Parathyroid adenoma (tissue), 2 donors: ENCODE results near the gene DUS1L.

Experiments
- H2AFZ ChIP-seq: fragments of 300-600 bp; sonication (generic); one replicate; pipeline ENCODE4 v1.7.0; 2017; ENCODE audit warnings: antibody characterized with exemption, mild to moderate bottlenecking
- H3K27ac ChIP-seq: fragments of 300-600 bp; sonication (generic); one replicate; pipeline ENCODE4 v1.7.0; 2017
- H3K27me3 ChIP-seq: fragments of 300-600 bp; sonication (generic); one replicate; pipeline ENCODE4 v1.7.0; 2017; ENCODE audit warnings: low read length; ENCODE audit not compliant: control insufficient read depth, insufficient read depth
- H3K36me3 ChIP-seq: fragments of 300-600 bp; sonication (generic); one replicate; pipeline ENCODE4 v1.7.0; 2017; ENCODE audit warnings: low read length; ENCODE audit not compliant: control insufficient read depth, insufficient read depth
- H3K4me1 ChIP-seq: fragments of 300-600 bp; sonication (generic); one replicate; pipeline ENCODE4 v1.7.0; 2017; ENCODE audit warnings: control low read depth
- H3K4me2 ChIP-seq: fragments of 300-600 bp; sonication (generic); one replicate; pipeline ENCODE4 v1.7.0; 2017; ENCODE audit warnings: low read length
- H3K4me3 ChIP-seq: fragments of 300-600 bp; sonication (generic); one replicate; pipeline ENCODE4 v1.7.0; 2017; ENCODE audit warnings: low read depth, low read length
- H3K79me2 ChIP-seq: fragments of 300-600 bp; sonication (generic); one replicate; pipeline ENCODE4 v1.7.0; 2017; ENCODE audit warnings: control low read depth
- H3K9ac ChIP-seq: fragments of 300-600 bp; sonication (generic); one replicate; pipeline ENCODE4 v1.7.0; 2017; ENCODE audit warnings: mild to moderate bottlenecking
- H3K9me3 ChIP-seq: fragments of 300-600 bp; sonication (generic); one replicate; pipeline ENCODE4 v1.7.0; 2017; ENCODE audit warnings: low read length; ENCODE audit not compliant: control insufficient read depth
- TF ChIP-seq, protein P1 (sequence below): fragments of 300-600 bp; sonication (generic); IDR thresholded peaks from one replicate; pipeline ENCODE4 v1.7.0; 2017; ENCODE audit warnings: antibody characterized with exemption, mild to moderate bottlenecking
- donor health status: primary hyperparathyroidism.

DUS1L gene

DNA sequence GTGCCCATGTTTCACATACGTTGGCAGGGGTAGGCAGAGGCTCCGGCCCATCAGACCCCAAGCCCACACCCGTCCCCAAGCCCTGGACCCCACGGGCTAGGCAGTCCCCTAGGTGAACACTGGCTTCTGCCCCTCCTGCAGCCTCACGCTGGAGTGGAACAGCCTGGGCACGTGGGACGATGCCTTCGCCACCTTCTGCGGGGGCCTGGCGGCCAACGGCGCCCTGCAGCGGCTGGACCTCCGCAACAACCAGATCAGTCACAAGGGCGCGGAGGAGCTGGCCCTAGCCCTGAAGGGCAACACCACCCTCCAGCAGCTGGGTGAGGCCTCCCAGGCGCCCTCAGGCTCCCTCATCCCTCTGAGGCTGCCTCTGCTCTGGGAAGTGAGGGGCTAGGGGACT, 40.7 kb downstream of the DUS1L start:
- Histone ChIP-seq H2AFZ (no peak overlapping the region), H3K4me1 (peaks cover 16% of the 10 kb centered on the region), H3K9me3 (no peaks in the 10 kb centered on the region), H3K79me2 (peaks cover 2% of the 10 kb centered on the region), H3K4me2 (no peak overlapping the region), H3K27ac (no peak overlapping the region), H3K4me3 (no peak overlapping the region), H3K9ac (no peak overlapping the region), H3K27me3 (no peaks in the 10 kb centered on the region), H3K36me3 (no peaks in the 10 kb centered on the region)
- TF ChIP-seq, protein P1, sequence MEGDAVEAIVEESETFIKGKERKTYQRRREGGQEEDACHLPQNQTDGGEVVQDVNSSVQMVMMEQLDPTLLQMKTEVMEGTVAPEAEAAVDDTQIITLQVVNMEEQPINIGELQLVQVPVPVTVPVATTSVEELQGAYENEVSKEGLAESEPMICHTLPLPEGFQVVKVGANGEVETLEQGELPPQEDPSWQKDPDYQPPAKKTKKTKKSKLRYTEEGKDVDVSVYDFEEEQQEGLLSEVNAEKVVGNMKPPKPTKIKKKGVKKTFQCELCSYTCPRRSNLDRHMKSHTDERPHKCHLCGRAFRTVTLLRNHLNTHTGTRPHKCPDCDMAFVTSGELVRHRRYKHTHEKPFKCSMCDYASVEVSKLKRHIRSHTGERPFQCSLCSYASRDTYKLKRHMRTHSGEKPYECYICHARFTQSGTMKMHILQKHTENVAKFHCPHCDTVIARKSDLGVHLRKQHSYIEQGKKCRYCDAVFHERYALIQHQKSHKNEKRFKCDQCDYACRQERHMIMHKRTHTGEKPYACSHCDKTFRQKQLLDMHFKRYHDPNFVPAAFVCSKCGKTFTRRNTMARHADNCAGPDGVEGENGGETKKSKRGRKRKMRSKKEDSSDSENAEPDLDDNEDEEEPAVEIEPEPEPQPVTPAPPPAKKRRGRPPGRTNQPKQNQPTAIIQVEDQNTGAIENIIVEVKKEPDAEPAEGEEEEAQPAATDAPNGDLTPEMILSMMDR: no peak

DNA sequence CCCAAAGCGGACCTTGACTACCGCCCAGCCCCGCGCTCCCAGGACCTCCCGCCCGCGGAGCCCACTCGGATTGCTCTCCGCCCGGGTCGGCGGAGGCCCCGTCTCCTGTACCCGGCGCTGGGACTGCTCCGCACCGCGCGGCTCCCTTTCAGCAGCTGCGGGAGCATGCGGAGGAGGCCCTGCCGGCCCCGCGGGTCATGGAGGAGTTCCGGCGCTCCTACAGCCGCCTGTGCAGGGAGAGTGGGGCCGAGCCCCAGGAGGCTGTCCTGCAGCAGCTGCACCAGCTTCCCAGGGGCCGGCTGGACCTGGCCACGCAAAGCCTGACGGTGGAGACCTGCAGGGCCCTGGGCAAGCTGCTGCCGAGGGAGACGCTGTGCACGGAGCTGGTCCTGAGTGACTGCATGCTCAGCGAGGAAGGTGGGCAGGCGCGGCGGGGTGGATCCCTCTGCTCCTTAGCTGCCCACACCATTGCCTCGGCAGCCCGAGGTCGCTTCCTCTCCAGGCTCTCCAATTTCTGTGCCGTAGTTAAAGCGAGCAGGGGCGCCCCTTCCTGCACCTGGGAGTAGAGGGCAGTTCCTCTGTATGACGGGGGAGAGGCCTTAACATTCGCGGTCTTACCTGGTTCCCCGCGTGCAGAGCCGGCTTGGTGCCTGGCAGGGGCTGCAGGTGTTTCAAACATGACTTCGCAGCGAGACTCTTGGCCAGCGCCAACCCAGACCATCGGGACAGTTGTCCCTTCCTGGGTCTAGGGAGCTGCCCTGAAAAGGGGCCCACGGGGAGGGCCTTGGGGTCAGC, 42.0 kb downstream of the DUS1L start:
- Histone ChIP-seq H3K79me2 (peaks cover 2% of the 10 kb centered on the region), H3K4me3 (peak overlapping the region; percentile 78), H3K9ac (peak overlapping the region; percentile 43), H3K4me2 (peak overlapping the region; percentile 95), H3K27ac (no peak overlapping the region), H3K27me3 (no peaks in the 10 kb centered on the region), H2AFZ (peak overlapping the region; percentile 88), H3K9me3 (no peaks in the 10 kb centered on the region), H3K36me3 (no peaks in the 10 kb centered on the region), H3K4me1 (peaks cover 16% of the 10 kb centered on the region)
- TF ChIP-seq, protein P1: no peak

DNA sequence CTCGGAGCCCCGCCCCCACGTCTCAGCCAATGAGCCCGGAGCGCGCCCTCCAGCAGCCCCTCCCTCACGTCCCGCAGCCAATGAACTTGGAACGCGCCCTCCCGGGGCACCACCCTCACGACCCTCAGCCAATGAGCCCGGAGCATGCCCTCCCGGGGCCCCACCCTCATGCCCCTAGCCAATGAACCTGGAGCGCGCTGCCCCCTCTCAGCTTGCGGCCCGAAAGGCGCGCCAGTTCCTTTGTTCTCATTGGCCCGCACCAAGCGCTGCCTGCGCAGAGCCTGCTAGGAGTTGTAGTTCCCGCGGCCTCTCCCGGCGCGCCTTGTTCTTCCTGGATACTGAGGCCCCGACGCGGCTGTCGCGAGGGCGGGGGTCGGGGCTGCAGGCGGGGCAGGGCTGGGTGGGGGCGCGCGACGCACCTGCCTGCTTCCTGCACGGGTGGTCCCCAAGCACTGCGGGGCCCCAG, 42.6 kb downstream of the DUS1L start, which contains the start of gene LRRC45:
TSS of gene LRRC45 (plus strand) at position 325 of the 466 bp plus-strand sequence. CDS start 339 bp downstream, outside the sequence.
- Histone ChIP-seq H3K4me2 (peak within 1 kb of the TSS; percentile 95), H3K9ac (peak within 1 kb of the TSS; percentile 43), H3K27me3 (no peaks in the 10 kb centered on the region), H3K79me2 (peaks cover 2% of the 10 kb centered on the region), H3K4me3 (peak within 1 kb of the TSS; percentile 78), H2AFZ (peak within 1 kb of the TSS; percentile 88), H3K36me3 (no peaks in the 10 kb centered on the region), H3K27ac (peak within 1 kb of the TSS; percentile 24), H3K4me1 (peaks cover 16% of the 10 kb centered on the region), H3K9me3 (no peaks in the 10 kb centered on the region)
- TF ChIP-seq, protein P1: no peak

DNA sequence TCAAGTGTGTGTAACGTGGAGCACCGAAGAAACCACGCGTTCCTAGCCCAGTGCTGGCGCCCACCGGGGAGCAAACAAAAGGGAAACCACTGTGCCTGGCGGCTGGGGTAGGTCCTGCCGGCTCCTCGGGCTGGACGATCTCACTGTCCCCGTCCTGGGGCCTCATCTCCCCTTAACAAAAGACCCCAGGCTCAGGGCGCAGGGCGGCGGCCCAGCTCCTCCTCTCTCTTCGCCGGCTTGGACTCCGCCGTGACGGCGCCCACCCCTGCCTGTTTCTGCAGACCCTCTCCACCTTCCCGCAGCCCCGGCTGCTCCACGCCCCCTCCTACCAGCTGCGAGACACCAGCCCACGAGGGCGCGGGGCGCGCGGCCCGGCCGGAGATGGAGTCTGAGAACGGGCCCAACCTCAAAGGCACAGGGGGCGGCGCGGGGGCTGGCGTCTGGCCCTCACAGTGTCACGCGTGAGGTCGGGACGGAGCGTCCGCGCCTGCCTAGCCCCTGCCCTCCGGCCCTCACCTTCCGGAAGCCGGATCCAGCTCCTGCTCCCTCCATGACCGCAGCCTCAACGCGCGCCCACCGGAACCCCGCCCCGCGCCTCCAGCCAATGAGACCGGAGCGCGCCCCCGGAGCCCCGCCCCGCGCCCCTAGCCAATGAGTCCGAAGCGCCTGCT, 43.2 kb downstream of the DUS1L start, which contains the start of gene CENPX:
TSS of gene CENPX (minus strand) at position 569 of the 671 bp plus-strand sequence. CDS start at position 552, 17 bp downstream.
- no peaks in the 10 kb centered on the region for H3K36me3 ChIP-seq
- peak within 1 kb of the TSS; percentile 78 for H3K4me3 ChIP-seq
- peak within 1 kb of the TSS; percentile 43 for H3K9ac ChIP-seq
- TF ChIP-seq, protein P1: no peak
- H2AFZ ChIP-seq: peak within 1 kb of the TSS; percentile 88
- H3K4me2 ChIP-seq: peak within 1 kb of the TSS; percentile 95
- H3K27ac ChIP-seq: peak within 1 kb of the TSS; percentile 24
- H3K27me3 ChIP-seq: no peaks in the 10 kb centered on the region
- peaks cover 16% of the 10 kb centered on the region for H3K4me1 ChIP-seq
- no peaks in the 10 kb centered on the region for H3K9me3 ChIP-seq
- peaks cover 2% of the 10 kb centered on the region for H3K79me2 ChIP-seq
